Kidney epithelial cell (primary cell): ENCODE data around the gene TMED10. TPM values are rescaled to one million over a fixed set of nuclear protein-coding genes. Genes with fewer than 3 reads are reported as not detected.

Source experiments
- DNase-seq: peaks from one replicate; pipeline ENCODE4 v3.0.0-alpha.2; 2010; ENCODE audit warnings: low read depth
- H3K27me3 ChIP-seq: 2 replicates; pipeline ENCODE4 v1.6.0; 2011; ENCODE audit warnings: low read length; ENCODE audit not compliant: control insufficient read depth, insufficient read depth
- H3K36me3 ChIP-seq: 2 replicates; pipeline ENCODE4 v1.5.1; 2011; ENCODE audit warnings: low read length; ENCODE audit not compliant: control insufficient read depth, insufficient read depth
- H3K4me3 ChIP-seq: 2 replicates; pipeline ENCODE4 v1.5.1; 2011; ENCODE audit warnings: low read depth, mild to moderate bottlenecking, control low read depth, low read length
- CTCF ChIP-seq: IDR thresholded peaks from 2 replicates; pipeline ENCODE4 v1.5.1; 2011; ENCODE audit warnings: mild to moderate bottlenecking, moderate library complexity, low read length, control low read depth, inconsistent platforms; ENCODE audit not compliant: insufficient read depth, poor library complexity, severe bottlenecking
- total RNA-seq: library from RNA; depleted of rRNA; stranded (reverse); fragments of >200 nt; gene quantifications from 2 replicates; pipeline ENCODE4 v1.2.3, GENCODE V29; 2015

Gene TMED10
- total RNA-seq, 1 donor from 2014 or later, result 309 TPM

- H3K36me3 ChIP-seq, result no peaks in the 10 kb centered on the region
- H3K4me3 ChIP-seq, result no peak overlapping the region
- no peak for TF ChIP-seq CTCF
- no peaks in the 10 kb centered on the region for H3K27me3 ChIP-seq
- no peak for DNase-seq
These were observed 54.9 kb downstream of the TMED10 start for GRCh38 chr14:75121552-75121951.

GRCh38 chr14:75120541-75121291 is 55.7 kb downstream of the TMED10 start:
- DNase-seq, result no peak
- Histone ChIP-seq H3K36me3 (no peaks in the 10 kb centered on the region), H3K27me3 (no peaks in the 10 kb centered on the region), H3K4me3 (no peak overlapping the region)
- no peak for TF ChIP-seq CTCF

GRCh38 chr14:75119056-75119455 is 57.4 kb downstream of the TMED10 start:
- Histone ChIP-seq H3K36me3 (no peaks in the 10 kb centered on the region), H3K27me3 (no peaks in the 10 kb centered on the region), H3K4me3 (no peak overlapping the region)
- TF ChIP-seq CTCF, result no peak
- no peak for DNase-seq

GRCh38 chr14:75113932-75114539 is 62.4 kb downstream of the TMED10 start:
- TF ChIP-seq CTCF, result no peak
- no peak overlapping the region for H3K4me3 ChIP-seq
- no peaks in the 10 kb centered on the region for H3K27me3 ChIP-seq
- no peaks in the 10 kb centered on the region for H3K36me3 ChIP-seq
- no peak for DNase-seq

DNA sequence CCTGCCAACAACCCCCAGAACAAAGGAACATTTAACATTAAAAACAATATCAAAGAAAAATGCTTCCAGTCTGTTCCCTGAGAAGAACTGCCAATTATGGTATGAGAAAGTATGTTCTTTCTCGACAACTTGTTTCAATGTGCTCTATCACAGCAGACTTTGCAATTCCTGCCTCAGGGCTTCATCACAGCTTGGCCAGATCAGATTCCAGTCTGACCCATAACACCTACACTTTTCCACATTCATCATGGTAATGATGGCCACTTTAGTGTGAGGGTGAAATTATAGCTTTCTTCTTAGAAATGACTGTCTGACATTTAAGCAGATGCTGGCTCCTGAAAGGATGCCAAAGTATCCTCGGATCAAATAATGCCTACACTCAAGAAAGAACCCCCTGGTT is 66.5 kb downstream of the TMED10 start:
- no peak overlapping the region for H3K4me3 ChIP-seq
- no peaks in the 10 kb centered on the region for H3K27me3 ChIP-seq
- TF ChIP-seq CTCF, result no peak
- no peaks in the 10 kb centered on the region for H3K36me3 ChIP-seq
- DNase-seq, result no peak
